Fibroblast of lung (primary cell): ENCODE data around the gene CA14. TPM values are rescaled to one million over a fixed set of nuclear protein-coding genes. Genes with fewer than 3 reads are reported as not detected.
"Not testable (repeated sequence)": the region's sequence is repeated elsewhere in the genome, so short reads cannot be mapped to it uniquely, and the experiment has no call there.

Experiments used
- DNase-seq, 2 donors: peaks; one replicate each; pipeline versions ENCODE4 v3.0.0 to v3.0.0-alpha.2; 2010; ENCODE audit warnings: low read depth in 2 of 2
- H2AFZ ChIP-seq: 2 replicates; pipeline ENCODE4 v1.5.1; 2012; ENCODE audit warnings: low read length, control low read depth, inconsistent platforms
- H3K27ac ChIP-seq: 2 replicates; pipeline ENCODE4 v1.5.1; 2011; ENCODE audit warnings: low read length, control low read depth; ENCODE audit not compliant: insufficient read depth
- H3K27me3 ChIP-seq: 2 replicates; pipeline ENCODE4 v1.5.1; 2011; ENCODE audit warnings: mild to moderate bottlenecking, low read length; ENCODE audit not compliant: control insufficient read depth, insufficient read depth
- H3K36me3 ChIP-seq: 2 replicates; pipeline ENCODE4 v1.5.1; 2011; ENCODE audit warnings: low read length; ENCODE audit not compliant: control insufficient read depth, insufficient read depth
- H3K4me1 ChIP-seq: 2 replicates; pipeline ENCODE4 v1.5.1; 2011; ENCODE audit warnings: low read length; ENCODE audit not compliant: control insufficient read depth, insufficient read depth; ENCODE audit errors: extremely low read depth
- H3K4me2 ChIP-seq: 2 replicates; pipeline ENCODE4 v1.5.1; 2011; ENCODE audit warnings: low read length, control low read depth; ENCODE audit not compliant: insufficient read depth; ENCODE audit errors: extremely low read depth
- H3K4me3 ChIP-seq, 4 experiments: fragments of 200-600 bp in 1 of 4; sonication (generic) in 1 of 4; replicated peaks in 1 of 4; 2 replicates each; pipeline ENCODE4 v1.5.1; 2011 to 2016; ENCODE audit warnings: low read length in 4 of 4, low read depth in 3 of 4, mild to moderate bottlenecking in 3 of 4, control low read depth in 2 of 4, inconsistent platforms in 1 of 4, mixed read lengths in 1 of 4; ENCODE audit not compliant: insufficient read depth in 1 of 4; ENCODE audit errors: control extremely low read depth in 1 of 4
- H3K79me2 ChIP-seq: 2 replicates; pipeline ENCODE4 v1.5.1; 2012; ENCODE audit warnings: mild to moderate bottlenecking, low read length, inconsistent platforms; ENCODE audit not compliant: control insufficient read depth, insufficient read depth
- H3K9ac ChIP-seq: 2 replicates; pipeline ENCODE4 v1.5.1; 2011; ENCODE audit warnings: mild to moderate bottlenecking, low read length, control low read depth; ENCODE audit not compliant: insufficient read depth
- H3K9me3 ChIP-seq: 2 replicates; pipeline ENCODE4 v1.5.1; 2012; ENCODE audit warnings: low read depth, low read length; ENCODE audit not compliant: control insufficient read depth, insufficient read depth
- H4K20me1 ChIP-seq: 2 replicates; pipeline ENCODE4 v1.5.1; 2011; ENCODE audit warnings: low read length; ENCODE audit not compliant: control insufficient read depth, insufficient read depth; ENCODE audit errors: extremely low read depth
- EZH2 ChIP-seq: IDR thresholded peaks from 2 replicates; pipeline ENCODE4 v1.5.1; 2012; ENCODE audit warnings: low read length, control low read depth, mild to moderate bottlenecking; ENCODE audit errors: missing control alignments
- polyA plus RNA-seq, 2 donors: library from polyadenylated mRNA; depleted of rRNA in 1 of 2; stranded (reverse) in 1 of 2; unstranded in 1 of 2; fragments of >200 nt; gene quantifications; 2 replicates each; pipeline ENCODE4 v1.2.1, GENCODE V29; 2011 to 2012; ENCODE audit warnings: missing spikeins in 1 of 2
- total RNA-seq: library from RNA; depleted of rRNA; stranded (reverse); fragments of >200 nt; gene quantifications from 2 replicates; pipeline ENCODE4 v1.2.1, GENCODE V29; 2014
- TF ChIP-seq, protein P1 (sequence below), 2 donors: IDR thresholded peaks in 1 of 2; conservative IDR thresholded peaks in 1 of 2; 1 replicate in 1 of 2; 2 replicates in 1 of 2; pipeline ENCODE4 v1.5.1; 2011 to 2012; ENCODE audit warnings: low read length in 2 of 2, control low read depth in 1 of 2, inconsistent platforms in 1 of 2, low read depth in 1 of 2, mild to moderate bottlenecking in 1 of 2

The CA14 gene
- total and polyA plus RNA-seq, 2 donors (not counting 1 experiment from before 2014, with no cell fraction given): 0.08 TPM; not detected in 1

DNA sequence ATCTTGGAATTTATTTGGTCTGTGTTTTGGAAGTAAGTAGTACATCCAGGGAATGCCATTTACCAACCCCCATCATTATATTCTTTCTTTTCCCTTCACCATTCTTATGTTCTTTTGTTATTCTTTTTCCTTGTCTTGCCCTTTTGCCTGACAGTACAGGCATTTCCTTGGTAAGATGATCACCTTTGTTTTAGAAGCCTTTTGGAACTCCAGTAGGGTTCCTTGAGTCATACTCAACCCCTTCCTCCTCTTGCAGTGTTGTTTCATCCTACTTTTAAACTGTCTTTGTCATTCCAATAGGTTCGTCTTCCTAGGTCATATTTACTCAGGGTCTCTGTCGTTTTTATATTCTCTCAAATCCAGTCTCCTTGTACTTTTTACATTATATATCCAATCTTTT, 45.3 kb downstream of the CA14 start:
- no peak for TF ChIP-seq EZH2
- TF ChIP-seq, protein P1, sequence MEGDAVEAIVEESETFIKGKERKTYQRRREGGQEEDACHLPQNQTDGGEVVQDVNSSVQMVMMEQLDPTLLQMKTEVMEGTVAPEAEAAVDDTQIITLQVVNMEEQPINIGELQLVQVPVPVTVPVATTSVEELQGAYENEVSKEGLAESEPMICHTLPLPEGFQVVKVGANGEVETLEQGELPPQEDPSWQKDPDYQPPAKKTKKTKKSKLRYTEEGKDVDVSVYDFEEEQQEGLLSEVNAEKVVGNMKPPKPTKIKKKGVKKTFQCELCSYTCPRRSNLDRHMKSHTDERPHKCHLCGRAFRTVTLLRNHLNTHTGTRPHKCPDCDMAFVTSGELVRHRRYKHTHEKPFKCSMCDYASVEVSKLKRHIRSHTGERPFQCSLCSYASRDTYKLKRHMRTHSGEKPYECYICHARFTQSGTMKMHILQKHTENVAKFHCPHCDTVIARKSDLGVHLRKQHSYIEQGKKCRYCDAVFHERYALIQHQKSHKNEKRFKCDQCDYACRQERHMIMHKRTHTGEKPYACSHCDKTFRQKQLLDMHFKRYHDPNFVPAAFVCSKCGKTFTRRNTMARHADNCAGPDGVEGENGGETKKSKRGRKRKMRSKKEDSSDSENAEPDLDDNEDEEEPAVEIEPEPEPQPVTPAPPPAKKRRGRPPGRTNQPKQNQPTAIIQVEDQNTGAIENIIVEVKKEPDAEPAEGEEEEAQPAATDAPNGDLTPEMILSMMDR (conservative IDR thresholded peaks at IDR 0.05 in 1 of 2, IDR thresholded peaks at IDR 0.05 in 1 of 2; ENCODE audit: low read depth in 1 of 2, low read length in 2 of 2): no peak
- no peaks in the 10 kb centered on the region for H3K9me3 ChIP-seq
- no peaks in the 10 kb centered on the region for H3K27me3 ChIP-seq
- peaks cover 8% of the 10 kb centered on the region for H3K36me3 ChIP-seq
- no peaks in the 10 kb centered on the region for H3K79me2 ChIP-seq
- no peak for DNase-seq
- no peak overlapping the region for H2AFZ ChIP-seq
- H3K4me3 ChIP-seq: no peak overlapping the region
- no peaks in the 10 kb centered on the region for H4K20me1 ChIP-seq
- H3K4me1 ChIP-seq: no peaks in the 10 kb centered on the region
- no peak overlapping the region for H3K9ac ChIP-seq
- H3K27ac ChIP-seq: no peak overlapping the region
- H3K4me2 ChIP-seq: no peak overlapping the region

DNA sequence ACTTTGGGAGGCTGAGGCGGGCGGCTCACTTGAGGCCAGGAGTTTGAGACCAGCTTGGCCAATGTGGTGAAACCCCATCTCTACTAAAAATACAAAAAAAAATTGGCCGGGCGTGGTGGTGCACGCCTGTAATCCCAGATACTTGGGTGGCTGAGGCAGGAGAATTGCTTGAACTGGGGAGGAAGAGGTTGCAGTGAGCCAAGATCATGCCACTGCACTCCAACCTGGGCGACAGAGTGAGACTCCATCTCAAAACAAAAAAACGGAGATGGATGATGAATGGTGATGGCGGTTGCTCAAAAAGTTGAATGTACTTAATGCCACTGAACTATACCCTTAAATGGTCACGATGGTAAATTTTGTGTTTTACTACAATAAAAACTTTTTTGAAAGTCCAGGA, 51.0 kb downstream of the CA14 start:
- not testable (repeated sequence) for H3K4me2 ChIP-seq, H3K27ac ChIP-seq, H3K4me1 ChIP-seq, H4K20me1 ChIP-seq, H3K36me3 ChIP-seq, H3K9ac ChIP-seq, H3K27me3 ChIP-seq, H3K4me3 ChIP-seq, H3K79me2 ChIP-seq, DNase-seq, H2AFZ ChIP-seq, H3K9me3 ChIP-seq

DNA sequence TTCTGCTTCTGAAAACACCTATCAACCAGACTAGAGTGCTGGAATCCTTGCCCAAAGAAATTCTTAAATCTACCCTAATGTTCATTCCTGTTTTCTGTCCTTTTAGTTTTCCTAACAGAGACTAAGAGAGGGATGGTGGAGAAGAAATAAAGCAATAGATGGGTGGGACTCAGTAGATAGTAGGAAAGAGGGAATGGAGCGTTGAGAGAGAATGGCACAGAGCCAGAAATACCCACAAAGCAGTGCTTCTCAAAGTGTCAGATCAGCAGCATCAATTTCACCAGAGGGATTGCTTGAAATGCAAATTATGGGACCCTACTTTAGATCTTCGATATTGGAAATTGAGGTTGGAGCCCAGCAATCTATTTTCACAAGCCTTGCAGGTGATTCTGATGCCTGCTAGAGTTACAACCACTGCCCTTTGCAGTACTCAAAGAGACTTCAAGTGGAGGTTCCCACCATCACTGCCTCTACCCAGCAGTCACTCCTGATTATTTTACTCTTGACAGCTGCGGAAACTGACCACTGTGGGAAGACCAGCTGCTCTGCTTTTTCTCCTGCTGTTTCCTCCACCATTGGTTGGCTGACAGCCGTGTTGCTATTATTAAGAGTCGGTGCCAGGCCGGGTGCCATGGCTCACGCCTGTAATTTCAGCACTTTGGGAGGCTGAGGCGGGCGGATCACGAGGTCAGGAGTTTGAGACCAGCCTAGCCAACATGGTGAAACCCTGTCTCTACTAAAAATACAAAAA, 52.4 kb downstream of the CA14 start:
- no peak overlapping the region for H3K9ac ChIP-seq
- no peak overlapping the region for H3K4me2 ChIP-seq
- H4K20me1 ChIP-seq: no peaks in the 10 kb centered on the region
- H3K79me2 ChIP-seq: no peaks in the 10 kb centered on the region
- DNase-seq: peak in 1 of 2 donors; percentile 43
- no peaks in the 10 kb centered on the region for H3K27me3 ChIP-seq
- H3K36me3 ChIP-seq: no peaks in the 10 kb centered on the region
- H3K9me3 ChIP-seq: no peaks in the 10 kb centered on the region
- no peak overlapping the region for H3K4me3 ChIP-seq
- TF ChIP-seq, protein P1 (conservative IDR thresholded peaks at IDR 0.05 in 1 of 2, IDR thresholded peaks at IDR 0.05 in 1 of 2; ENCODE audit: low read depth in 1 of 2, low read length in 2 of 2): no peak
- no peak for TF ChIP-seq EZH2
- H2AFZ ChIP-seq: no peak overlapping the region
- no peak overlapping the region for H3K27ac ChIP-seq
- H3K4me1 ChIP-seq: no peaks in the 10 kb centered on the region
